NCI-H446 treated with DMSO at 0.1 percent for 48 hours (cell line): ENCODE data around the gene NPAS1.

Source experiments
- DNase-seq: peaks from one replicate; lab custom pipeline; 2025; lab: John Stamatoyannopoulos, UW

The NPAS1 gene, protein sequence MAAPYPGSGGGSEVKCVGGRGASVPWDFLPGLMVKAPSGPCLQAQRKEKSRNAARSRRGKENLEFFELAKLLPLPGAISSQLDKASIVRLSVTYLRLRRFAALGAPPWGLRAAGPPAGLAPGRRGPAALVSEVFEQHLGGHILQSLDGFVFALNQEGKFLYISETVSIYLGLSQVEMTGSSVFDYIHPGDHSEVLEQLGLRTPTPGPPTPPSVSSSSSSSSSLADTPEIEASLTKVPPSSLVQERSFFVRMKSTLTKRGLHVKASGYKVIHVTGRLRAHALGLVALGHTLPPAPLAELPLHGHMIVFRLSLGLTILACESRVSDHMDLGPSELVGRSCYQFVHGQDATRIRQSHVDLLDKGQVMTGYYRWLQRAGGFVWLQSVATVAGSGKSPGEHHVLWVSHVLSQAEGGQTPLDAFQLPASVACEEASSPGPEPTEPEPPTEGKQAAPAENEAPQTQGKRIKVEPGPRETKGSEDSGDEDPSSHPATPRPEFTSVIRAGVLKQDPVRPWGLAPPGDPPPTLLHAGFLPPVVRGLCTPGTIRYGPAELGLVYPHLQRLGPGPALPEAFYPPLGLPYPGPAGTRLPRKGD

DNA sequence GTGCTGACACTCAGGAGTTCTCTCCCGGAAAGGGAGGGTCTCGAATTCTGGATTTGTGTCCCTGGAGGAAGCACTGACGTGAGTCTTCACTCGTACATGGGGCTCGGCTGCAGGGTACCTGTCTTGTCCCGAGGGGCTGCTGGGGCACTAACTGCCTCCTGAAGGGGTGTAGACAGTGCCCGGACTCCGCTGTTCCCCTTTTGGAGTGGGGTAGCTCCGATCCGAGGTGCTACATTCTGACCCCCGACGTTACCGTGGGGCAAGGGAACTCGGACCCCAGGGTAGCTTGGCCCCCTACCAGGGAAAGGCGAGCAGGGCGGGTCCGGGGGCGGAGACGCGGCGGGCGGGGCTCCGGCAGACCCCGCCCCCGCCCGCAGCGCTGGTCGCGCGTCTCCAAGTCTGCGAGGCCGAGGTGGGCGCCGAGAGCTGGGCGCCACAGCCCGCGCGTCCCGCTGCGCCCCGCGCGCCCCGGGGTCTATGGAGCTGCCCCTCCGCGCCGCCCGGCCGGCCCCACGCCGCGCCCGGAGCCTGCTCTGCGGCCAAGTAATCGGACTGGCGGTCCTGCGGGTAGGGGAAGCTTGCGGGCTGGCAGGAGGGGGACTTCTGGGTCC lies at the start of gene NPAS1:
NPAS1 (plus strand) TSS at position 407 of the 611 bp plus-strand sequence. CDS start 1,211 bp downstream, outside the sequence.
- DNase-seq, result no peak

DNA sequence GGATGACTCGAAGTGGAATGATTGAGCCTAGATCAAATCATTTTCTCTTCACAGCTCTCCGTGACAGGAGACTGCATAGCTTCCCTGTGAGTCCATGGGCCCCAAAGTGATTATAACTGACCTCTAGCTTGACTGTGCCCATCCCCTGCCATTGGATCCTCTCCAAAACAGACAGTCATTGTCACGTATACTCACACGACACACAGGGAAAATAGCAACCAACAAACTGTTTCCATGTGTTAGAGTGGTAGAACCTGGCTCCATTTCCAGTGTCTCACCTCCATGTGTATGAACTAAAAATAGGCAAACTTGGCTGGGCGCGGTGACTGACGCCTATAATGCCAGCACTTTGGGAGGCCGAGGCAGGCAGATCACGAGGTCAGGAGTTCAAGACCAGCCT lies 48.8 kb upstream of the NPAS1 start:
- DNase-seq, result no peak

GRCh38 chr19:46972311-46972710 lies 47.3 kb upstream of the NPAS1 start:
- DNase-seq, result no peak

- no peak for DNase-seq
These were observed 45.5 kb upstream of the NPAS1 start for GRCh38 chr19:46974181-46974580.

- DNase-seq, result no peak
These were observed 44.4 kb upstream of the NPAS1 start for GRCh38 chr19:46975011-46975924.

GRCh38 chr19:46975925-46976782 lies 43.5 kb upstream of the NPAS1 start:
- DNase-seq, result peak; percentile 85

GRCh38 chr19:46976845-46977320 lies 42.8 kb upstream of the NPAS1 start:
- no peak for DNase-seq

DNA sequence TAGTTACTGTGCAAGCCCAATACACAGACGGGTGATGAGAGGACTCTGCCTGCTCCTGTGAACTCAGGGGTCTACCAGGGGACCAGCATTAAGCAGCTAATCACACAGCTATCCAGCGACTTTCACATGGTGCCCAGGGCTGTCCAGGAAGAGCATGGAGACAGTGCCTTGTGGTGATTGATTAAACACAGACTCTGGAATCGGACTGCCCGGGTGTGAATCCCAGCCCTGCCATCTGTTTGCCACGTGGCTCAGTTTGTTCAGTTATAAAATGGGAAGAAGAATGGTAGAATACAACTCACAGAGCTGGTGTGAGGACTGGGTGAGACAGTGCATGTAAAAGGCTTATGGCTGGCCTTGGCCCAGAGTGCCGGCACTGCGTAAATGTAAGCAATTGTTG lies 42.1 kb upstream of the NPAS1 start:
- no peak for DNase-seq

GRCh38 chr19:46978171-46978869 lies 41.3 kb upstream of the NPAS1 start:
- DNase-seq, result no peak

DNA sequence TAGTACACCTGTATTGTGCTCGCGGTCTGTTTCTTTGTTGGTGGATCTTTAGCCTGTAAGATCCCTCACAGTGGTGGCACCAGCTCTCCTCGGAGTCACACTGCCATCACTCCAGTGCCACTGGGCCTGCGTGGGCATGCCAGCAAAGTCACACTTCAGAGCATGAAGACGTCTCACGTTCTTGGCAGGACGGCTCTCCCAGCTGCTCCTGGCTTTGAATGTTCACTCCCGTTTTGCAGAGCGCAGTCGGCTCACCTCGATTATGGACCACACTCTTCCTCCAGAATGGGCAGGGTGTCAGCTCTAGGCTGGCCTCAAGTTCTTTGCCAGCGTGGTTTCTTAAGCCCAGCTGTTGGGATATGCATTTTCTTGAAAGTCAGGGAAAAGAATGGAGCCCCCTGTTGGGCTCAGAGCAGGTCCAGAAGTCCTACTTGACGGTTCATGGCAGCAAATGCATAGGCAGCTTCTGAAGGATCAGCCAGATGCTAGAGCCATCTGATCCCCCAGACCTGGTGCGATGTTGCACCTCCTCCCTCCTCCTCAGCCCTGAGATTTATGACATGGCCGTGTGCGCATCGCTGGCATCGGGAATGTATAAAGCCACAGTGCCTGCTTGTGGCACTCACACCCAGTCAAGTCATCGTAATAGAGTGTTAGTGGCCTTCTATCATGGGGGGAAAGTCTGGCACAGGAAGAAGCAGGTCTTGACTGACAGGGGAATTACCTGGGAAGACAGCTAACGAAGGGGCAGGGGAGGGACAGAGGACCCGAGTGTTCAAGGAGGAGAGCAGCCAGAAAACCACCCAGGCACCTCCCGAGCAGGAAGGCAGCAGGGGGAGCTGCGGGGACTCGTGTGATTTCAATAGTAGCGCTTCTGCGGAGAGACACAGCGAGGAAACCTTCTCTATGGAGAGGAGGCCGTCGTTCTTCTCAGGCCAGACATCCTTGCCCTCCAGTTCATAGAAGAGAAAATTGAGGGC lies 40.2 kb upstream of the NPAS1 start:
- peak; percentile 27 for DNase-seq

DNA sequence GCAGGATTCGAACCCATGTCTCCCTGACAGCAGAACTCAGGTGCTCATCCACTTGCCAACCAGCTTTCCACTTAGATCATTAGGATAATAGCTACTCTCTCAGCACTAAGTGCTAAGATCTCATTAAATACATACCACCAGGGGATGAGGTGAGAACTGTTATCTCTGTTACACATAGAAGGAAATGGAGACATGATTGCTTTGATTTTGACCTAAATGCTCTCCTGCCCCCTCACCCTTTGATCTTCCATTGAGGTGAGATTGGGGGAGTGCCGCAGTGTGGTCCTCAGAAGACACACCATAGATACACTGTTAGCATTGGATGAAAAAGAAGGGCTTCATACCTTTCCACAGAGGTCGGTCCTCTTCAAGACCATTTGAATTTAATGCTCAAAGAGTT lies 38.9 kb upstream of the NPAS1 start:
- DNase-seq, result no peak

GRCh38 chr19:46981286-46981945 lies 38.2 kb upstream of the NPAS1 start:
- DNase-seq, result no peak

GRCh38 chr19:46983097-46983496 lies 36.5 kb upstream of the NPAS1 start:
- no peak for DNase-seq

DNA sequence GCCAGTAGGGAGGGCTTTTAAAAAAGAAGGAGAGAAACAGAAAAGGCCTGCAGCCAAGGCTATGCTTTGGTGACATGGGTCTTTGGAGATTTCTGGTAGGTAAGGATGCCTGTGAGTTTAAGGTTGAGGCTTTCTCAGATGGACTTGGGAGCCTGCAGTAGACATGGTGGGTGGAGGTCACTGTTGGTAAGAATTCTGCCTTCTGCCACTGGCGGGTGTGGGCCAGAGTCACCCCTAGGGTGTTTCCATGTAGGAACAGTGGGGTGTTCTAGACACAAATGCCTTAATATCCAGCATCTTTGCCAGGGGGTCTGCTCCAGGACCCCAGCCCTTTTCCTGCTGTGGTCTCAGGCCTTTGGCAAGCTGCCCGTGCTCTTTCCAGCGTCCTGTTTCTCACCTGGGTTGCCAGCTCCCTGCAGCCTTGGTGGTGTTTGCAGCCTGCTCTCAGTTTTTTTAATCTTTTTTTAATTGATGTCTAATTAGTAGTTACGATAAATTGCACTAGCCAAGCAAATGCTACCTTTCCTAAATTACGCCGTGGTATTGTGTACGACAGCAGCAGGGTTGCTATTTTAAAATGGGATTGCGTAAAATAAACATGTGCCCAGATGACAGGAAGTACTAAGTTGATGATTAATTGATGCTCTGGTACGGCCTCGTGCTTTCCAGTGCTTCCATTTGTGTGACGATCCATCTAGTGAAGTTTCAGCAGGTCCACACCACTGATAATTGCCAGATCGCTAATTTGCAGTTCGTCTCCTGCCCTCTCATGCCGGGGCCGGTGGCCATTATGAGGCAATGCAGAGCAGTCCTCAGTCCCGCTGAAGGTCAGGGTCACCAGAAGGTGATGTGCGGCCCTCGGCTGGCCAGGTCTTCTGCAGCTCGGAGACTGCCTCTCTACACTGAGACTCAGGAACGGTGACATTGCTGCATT lies 35.3 kb upstream of the NPAS1 start:
- DNase-seq, result no peak

DNA sequence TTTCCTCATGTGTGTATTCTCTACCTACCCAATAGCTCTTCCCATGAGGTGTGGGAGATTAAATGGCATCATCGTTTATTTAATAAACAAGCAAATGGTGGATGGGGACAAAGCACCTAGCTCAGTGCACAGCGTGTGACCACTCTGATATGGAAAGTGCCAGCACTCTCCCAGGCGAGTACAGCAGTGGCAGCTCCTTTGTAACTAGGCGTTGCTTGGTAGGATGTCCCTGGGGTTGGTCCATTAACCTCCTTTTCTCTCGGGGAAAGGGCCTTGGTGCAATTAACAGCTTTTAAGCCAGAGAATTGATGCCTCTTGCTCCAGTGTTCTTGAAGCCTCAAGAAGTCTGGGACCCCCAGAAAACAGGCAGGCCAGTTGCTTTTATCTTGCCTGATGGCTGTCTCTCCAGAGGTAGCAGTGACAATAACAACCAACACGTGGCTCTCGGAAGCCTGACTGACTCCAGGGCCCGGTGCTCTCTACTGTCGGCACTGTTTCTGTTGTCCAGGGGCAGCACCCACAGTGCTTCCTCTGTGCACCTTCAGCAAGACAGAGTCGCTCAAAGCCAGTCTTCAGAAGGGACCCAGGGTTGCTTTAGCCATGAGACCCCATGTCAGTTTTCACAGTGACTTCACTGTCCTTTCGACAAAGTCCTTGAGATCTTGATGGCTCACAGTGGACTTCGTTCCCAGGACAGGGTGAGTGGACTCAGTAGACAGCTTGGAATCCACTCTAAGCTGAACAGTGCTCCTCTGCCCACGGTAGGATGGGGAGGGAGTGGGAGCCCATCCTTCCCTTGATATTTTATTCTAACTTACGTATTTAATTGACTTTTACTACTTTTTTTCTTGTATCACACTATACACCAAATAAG lies 33.9 kb upstream of the NPAS1 start:
- DNase-seq, result no peak

DNA sequence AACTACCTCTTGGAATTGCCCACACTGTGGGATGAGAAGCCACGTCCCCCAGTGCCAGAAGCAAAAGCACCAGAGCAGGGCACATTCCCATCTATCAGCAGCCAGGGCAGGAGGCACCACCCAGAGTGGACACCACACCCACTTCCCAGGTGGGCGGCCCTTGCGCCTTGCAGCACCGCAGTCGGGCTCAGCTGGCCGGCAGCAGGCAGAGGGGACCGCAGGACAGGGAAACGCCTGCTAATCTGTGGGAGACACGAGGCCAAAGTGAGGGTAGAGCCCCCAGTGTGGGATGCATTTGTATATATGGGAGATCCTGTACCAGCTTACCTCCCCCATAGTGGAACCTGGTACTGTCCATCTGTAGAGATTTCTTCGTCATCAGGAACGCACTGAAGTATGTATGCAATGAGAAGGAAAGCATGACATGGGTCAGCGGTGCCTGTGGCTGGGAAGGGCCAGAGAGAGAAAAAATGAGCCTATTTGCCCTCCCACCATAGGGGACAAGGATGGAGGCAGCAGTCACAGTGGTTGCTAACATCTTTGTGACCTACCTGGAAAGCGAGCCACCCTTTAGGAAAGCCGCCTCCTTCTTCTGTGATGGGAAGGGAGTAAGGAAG lies 30.9 kb upstream of the NPAS1 start:
- no peak for DNase-seq
